Stimulated activated CD8-positive, alpha-beta memory T cell treated with anti-CD3 and anti-CD28 coated beads, Interleukin-15, amount 100 ng/mL, for 48 hours (primary cell): ENCODE data around the gene PTPRD.

ENCODE experiments used
- DNase-seq, 2 donors: peaks; one replicate each; pipeline ENCODE4 v3.0.0-alpha.2; 2020; ENCODE audit warnings: low read depth in 2 of 2

PTPRD gene

DNA sequence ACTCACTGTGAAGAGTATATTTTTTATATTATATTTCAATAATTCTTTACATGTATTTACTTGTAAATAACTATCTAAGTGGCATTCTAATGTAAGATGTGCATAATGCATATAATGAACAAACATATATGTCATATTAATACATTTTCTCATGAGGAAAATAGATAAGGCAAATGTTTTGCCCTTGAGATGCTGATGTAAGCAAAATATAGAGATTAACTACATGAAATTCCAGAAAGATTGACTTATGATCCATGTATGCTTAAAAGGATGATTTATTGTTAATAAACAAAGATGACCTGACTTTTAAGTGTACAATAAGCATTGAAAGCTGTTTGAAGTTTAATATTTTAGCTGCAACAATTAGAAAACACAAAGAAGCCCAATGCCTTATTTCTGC is 559.9 kb downstream of the PTPRD start:
- no peak for DNase-seq

DNA sequence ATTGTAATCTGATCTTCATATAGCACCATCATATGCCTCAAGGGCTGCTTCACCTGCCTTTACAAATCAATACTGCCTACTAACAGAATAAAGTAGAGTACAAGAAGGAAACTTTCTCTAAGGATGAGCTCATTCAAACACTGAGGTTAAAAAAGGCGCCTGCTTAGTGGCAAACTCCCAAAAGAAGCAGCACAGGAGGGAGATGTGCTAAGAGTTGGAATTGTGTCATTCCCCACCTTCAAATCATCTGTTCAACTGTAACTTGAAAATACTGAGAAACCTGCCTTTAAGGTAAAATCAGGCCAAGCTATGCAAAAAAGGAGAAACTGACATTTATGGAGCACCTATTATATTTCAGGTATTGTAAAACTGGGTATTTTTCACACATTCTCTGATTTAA is 560.6 kb downstream of the PTPRD start:
- no peak for DNase-seq

DNA sequence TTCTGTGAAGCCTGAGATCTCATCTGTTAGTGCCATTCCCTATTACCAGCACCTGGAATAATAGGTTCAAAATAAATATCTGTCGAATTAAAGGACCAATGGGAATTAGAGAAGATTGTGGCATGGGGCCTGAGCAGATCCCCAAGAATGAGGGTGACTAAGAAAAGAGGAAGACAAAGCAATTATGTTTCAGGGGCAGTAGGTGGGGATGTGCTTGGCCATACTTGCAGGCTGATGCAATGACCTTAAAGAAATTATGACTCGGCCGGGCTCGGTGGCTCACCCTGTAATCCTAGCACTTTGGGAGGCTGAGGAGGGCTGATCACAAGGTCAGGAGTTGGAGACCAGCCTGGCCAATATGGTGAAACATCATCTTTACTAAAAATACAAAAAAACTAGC is 562.8 kb downstream of the PTPRD start:
- DNase-seq = no peak

DNA sequence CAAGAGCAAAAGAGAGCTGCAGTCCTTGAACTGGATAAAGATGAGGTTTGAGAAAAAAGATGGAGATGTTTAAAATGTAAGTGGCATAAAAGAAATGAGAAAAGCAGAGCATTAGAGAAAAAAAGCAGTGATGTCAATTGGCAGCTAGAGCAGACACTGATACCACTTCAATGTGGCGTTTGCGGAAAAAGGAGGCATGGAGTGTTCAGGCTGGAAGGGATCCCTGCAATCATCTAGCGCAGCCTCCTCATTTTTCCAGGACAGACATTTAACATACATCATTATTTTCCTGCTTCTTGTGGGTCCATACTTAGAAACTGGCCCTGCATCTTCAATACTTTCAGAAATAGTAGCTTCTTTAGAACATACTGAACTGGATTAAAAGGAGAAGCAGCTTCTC is 563.8 kb downstream of the PTPRD start:
- no peak for DNase-seq

DNA sequence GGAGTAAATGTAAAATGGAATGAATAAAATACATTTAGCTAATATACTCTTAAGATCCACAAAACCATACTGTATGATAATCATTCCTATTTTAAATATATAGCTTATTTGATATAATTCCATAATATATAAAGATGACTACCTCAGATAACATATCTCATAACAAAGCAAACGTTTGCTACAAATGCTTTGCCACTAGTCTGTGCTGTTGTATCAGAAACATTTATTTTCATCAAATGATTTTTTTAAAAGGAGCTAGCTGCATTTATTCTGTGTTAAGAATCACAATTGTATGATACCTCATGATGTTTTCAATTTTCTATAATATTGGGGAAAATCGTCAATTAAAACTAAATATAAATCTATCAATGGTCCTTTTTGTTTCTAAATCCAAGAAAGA is 567.2 kb downstream of the PTPRD start:
- DNase-seq = no peak

DNA sequence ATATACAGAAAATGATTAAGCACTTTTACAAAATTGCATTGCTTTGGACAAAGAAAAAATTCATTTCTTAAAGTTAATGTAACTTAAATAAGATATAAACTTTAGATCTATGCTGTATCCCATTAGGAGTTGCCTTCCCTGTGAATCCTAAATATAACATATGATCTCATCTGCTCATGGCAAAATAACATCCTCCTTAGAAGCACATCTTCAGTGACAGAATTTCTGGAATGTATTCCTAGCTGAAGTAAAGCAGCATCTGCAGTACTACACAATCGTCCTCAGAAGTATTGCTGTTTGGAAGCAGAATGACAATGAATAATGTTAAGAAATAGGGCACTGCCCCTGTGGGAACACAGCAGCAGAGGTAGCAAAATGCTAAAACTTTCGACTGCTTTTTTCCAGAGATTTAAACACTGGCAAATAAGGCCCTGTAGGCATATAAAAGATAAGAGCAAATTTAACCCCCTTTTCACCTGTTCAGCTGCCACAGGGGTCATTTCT is 571.0 kb downstream of the PTPRD start:
- DNase-seq = no peak

DNA sequence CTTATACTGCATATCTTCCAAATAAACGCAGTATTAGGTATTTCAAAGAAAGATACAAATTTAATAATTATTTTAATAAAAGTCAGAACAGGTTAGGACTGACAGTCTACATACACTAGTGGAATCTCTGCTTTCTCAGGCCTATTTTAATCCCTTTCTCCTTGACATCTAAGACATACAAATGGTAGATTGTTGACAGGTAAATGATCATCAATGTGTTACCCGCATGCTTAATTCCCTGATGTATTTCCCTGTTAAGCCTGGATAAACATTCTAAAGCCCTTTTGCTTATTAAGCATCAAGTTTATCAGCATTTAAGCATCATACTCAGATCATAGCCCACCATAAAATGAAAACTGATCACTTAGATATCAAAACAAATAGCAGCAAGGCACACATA is 576.7 kb downstream of the PTPRD start:
- no peak for DNase-seq

DNA sequence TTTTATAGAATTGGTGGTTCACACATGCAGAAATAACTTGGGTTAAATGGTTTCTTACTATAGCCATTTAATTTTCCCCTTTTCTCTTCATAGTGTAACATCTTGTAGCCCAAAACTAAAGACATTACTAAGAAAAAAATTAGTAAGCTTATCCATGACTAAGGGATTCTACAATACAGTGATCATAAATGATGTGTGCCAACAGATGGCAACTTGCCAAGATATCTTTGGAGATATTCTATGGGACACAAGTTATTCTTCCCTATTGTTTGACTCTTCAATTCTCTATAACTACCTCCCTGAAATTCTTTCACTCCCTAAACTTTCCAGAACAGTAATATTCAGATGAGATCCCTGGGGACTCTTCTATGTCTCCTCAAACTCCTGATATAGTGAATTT is 580.6 kb downstream of the PTPRD start:
- DNase-seq = no peak

DNA sequence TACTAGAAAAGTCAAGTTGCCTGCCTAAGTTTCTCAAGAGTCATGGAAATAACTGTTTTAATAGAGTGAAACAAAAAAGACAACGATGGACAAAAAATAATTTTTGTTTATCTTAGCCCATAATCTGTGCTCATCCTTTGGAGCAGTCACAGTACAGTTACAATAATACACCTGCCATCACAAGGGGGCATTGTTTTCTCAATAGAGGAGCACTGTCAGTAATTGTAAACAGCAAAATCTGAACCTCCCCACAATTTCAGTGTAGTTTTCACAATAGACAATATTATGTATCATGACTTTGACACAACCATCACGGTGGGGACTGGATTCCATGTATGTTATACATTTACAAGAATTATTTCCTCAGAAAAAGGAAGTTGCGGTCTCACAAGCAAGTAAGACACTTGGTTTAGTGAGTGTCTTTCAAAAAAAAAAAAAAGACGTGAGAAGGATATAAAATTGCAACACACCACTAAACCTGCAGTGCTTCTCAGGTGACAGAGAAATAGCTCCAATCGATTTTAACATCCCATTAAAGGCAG is 586.3 kb downstream of the PTPRD start:
- DNase-seq = no peak

DNA sequence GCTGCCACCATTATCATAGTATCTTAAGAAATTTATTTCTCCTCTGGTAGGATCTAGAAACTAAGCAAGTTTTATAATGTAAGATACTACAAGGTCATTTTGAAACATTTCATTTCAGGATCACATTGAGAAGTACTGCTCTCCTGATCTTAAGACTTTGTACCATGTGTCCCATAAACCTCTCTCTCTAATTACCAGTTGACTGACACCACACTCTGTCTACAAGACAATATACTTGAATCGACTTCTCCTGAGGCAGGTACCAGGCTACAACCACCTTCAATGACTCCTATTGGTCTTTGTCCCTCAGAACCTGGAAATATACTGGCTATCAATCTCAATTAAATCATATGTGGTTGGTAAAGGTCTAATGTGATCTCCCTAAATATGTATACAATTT is 597.0 kb downstream of the PTPRD start:
- no peak for DNase-seq

DNA sequence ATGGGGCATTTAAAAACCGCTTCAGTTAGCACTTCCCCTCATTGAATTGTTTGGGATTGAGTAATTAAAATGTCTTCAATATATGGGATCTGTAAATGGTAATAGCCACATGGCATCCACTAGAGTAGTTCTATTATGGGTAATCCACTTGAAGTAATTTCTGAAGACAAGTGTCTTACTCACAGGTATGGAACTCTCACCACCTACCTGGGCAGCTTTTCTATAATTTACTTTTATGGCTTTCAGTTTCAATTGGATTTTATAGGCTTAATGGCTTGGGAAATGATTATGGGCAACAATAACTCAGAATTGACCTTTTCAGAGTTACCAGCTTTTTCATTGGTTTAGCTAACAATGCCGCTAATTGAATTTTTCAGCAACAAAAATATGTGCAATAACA is 597.9 kb downstream of the PTPRD start:
- no peak for DNase-seq

DNA sequence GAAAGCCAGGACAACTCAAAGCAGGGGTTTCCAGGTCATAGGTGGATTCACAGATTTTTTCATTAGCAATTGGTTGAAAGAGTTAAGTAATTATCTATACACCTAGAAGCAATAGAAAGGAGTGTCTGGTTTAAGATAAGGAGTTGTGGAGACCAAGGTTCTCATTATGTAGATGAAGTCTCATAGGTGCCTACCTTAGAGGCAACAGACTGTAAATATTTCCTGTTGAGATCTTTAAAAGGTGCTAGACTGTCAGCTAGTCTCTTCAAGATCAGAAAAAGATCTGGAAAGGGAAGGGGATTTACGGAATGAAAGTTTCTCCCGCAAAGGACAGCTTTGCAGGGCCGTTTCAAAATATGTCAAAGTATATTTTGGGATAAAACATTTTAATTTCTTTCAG is 603.4 kb downstream of the PTPRD start:
- DNase-seq = no peak

DNA sequence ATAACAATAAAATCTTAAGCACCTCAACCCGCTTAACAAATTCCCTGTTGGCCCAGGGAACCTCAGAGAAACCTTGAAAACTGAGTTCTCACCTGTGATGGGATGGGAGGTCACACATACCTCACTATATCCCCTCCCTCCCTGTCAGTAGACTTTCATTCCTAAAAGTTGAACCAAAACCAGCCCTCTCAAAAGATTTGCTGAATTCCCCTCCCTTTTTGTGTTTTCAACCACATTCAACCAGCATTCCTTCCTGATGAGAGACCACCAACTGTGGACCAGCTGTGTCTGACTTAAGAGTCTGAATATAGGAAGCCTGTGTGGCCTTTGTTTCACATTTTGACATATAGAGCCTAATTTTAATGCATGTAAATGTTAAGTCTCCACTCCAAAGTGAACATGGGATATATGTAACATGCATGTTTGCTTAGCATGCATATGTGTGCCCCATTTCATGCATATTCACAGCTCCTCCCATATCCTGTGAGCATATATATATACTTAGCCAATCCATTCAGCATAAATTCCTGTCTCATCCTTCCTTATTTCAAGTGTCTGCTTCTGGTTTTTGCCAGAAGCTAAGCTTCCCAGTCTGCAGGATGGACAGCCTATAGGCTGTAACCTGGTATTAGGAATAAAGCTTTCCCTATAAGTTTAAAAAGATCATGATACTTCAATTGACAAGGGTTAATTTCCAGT is 604.6 kb downstream of the PTPRD start:
- no peak for DNase-seq

DNA sequence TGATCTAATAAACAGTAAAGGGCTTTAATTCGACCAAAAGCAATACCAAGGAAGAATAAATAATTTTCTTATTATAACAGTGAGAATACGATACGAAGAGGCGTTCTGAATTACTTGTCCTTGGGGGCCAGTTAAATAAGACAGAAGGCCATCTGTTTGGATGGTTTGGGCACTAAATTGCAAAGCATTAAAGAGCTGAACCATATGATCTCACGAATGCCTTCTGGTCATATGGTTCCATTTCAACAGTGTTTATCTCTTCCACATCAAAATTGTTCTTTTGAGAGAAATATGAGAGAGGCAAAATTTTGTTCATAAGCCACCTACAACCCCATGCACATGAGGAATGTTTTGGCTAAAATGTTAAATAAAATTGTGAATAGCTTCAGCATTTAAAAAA is 605.4 kb downstream of the PTPRD start:
- DNase-seq = no peak

DNA sequence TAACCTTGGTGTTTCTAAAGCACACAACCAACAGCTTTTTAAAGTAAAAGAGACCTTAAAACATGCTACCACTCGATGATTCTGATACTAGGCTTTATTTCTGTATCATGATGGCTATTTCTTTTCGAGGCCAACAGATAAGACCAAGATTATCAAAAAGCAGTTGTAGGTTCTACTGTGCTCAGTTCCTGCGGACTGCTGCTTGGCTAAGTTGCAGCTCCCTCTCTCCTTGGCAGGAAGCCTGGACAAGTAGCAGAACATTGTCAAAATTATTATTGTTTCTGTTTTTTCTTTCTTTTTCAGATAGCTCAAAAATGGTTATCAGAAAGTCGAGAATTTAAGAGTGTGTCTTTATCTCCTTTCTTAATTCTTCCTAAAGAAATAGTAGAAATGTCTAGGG is 607.6 kb downstream of the PTPRD start:
- no peak for DNase-seq

DNA sequence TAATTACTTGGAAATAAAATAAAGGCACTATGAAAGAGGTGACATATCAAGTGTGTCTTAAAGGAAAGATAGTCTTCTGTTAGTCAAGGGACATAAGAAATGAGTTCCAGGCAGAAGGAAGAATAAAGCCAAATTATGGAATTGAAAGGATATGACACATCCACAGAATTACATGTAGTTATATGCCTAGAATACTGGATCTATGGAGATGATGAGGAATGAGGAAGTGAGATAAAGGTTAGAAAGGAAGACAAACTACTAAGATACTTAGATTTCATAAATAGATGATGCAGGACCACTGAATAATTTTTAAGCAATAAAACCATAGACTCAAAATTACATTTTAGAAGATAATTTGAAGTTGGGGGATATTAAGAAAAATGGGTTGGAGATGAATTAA is 609.8 kb downstream of the PTPRD start:
- no peak for DNase-seq

DNA sequence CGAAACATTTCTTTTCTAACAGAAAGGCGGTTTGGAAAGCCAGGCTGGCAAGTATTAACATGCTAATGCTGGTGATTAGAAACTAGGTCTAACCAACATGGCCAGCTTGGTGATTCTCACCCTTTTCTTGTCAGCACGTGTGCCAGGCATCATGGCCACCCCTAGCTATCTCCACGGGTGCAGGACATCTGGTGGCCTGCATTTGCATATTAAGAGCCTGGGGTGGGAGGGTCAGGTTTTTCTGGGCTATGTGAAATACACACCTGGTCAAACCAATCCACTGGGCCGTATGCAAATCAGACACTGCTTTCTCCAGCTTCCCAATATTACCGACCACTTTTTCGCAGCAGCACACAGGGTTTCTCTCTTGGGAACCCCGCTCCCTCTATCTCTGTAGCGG is 612.1 kb downstream of the PTPRD start:
- no peak for DNase-seq

DNA sequence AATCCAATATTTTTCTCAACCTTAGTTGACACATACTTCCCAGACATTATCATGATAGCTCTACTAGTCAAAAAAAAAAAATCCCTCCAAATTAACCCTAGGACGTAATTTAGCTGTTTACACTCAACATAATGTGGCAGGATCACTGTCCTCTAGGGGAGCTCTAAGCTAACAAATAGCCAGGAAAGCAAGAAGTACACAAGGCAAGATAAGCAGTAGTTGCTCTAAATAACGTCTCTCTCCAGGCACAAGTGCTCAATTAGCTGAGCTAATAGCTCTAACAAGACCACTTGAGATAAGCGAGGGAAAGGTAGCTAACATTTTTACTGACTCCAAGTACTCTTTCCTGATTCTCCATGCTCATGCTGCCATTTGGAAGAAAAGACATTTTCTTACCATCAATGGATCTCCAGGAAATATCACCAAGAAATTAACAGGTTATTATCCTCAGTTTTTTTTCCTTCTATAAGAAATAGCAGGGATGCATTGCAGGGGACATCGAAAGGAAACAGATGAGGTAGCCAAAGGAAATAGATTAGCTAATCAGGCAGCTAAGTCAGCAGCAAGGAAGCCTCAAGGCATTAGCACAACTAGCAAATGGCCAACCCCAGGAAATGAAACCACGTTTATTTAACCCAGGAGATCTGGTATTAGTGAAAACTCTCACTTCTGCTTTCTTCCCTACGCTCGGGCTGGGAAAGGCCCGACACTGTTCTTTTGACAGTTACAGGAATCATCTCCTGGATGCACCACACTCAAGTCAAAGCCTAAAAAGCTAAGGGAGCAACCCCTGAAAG is 614.1 kb downstream of the PTPRD start:
- DNase-seq = no peak

DNA sequence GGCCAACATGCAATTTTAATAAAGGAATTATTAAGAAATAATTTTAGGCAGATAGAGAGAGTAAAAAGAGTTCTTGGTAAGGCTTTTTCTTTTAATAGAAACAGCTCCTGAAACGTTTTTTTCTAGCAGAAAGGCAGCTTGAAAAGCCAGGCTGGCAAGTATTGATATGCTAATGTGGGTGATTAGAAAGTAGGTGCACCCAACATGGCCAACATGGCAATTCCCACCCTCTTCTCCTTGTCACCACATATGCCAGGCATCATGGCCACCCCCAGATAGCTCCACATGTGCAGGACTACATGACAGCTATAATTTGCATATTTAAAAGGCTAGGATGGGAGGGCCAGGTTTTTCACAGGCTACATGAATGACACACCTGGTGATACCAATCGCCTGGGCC is 615.2 kb downstream of the PTPRD start:
- DNase-seq = no peak

DNA sequence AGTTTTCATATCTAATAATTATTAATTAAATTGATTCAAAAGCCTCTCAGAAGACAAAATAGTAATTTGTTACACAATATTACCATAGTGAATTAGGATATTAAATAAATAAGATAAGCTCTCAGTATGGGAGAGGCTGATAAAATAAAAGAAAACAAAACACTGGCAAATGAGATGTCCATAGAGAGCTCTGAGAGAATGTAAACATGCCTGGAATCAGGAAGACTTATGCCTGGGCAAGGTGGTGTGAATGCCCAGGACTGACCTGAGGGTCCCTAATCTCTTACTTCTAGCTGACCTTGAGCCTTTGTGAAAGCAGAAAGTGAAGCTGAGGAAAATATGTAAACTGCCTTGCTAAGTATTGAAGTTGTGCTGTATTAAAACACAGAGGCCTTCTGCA is 616.5 kb downstream of the PTPRD start:
- no peak for DNase-seq

DNA sequence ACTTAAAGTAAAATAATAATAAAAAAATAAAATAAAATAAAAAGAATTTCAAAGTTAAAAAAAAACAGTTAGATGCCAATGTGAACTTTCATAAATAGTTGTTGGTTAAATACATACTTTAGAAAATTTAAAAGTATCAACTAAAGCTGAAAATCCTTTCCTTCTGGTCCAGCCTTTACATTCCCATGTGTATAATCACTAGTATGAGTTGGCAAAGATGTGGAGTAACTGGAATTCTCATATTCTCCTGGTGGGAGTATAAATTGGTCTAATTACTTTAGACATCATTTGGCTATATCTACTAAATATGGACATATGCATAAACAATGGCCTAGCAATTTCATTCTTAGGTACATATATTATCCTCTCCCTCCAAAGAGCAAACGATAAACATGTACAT is 619.9 kb downstream of the PTPRD start:
- DNase-seq = no peak

DNA sequence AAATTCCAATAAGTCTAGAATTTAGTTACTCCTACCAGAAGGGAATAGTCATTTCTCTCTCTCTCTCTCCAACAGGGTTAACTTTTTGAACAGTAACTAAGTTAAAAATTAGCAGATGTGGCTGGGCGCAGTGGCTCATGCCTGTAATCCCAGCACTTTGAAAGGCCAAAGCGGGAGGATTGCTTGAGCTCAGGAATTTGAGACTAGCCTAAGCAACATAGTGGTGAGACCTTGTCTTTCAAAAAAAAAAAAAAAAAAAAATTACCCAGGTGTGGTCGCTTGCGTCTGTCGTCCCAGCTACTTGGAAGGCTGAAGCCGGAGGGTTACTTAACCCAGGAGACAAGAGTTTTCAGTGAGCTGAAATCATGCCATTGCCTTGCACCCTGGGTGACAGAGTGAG is 639.7 kb downstream of the PTPRD start:
- no peak for DNase-seq

DNA sequence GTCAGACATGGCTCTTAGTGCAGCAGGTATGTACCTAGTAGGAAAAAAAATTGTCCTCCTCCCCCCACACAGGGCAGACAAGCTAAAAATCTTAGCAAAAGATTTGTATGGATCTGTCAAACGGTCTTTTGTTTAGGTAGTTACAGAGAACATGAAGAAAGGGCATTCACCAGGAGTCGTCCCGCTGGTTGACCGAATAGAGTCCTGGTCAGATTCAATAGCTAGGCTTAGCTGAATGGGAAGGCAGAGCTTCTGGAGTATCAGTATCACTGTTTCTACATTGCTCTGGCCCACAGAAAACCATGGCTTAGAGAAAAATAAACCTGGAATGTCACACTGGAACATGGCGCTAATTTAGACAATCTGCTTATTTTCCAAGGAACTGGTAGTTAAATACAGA is 642.3 kb downstream of the PTPRD start:
- DNase-seq = no peak
